NCI-H526 treated with DMSO at 0.1 percent for 48 hours (cell line): Measurements from ENCODE around the gene TTC29.
A peak's percentile ranks its signal among the peaks of the same experiment; 100 is the strongest.

Experiments used
- DNase-seq: peaks from one replicate; lab custom pipeline; 2025; lab: John Stamatoyannopoulos, UW

The TTC29 gene

DNA sequence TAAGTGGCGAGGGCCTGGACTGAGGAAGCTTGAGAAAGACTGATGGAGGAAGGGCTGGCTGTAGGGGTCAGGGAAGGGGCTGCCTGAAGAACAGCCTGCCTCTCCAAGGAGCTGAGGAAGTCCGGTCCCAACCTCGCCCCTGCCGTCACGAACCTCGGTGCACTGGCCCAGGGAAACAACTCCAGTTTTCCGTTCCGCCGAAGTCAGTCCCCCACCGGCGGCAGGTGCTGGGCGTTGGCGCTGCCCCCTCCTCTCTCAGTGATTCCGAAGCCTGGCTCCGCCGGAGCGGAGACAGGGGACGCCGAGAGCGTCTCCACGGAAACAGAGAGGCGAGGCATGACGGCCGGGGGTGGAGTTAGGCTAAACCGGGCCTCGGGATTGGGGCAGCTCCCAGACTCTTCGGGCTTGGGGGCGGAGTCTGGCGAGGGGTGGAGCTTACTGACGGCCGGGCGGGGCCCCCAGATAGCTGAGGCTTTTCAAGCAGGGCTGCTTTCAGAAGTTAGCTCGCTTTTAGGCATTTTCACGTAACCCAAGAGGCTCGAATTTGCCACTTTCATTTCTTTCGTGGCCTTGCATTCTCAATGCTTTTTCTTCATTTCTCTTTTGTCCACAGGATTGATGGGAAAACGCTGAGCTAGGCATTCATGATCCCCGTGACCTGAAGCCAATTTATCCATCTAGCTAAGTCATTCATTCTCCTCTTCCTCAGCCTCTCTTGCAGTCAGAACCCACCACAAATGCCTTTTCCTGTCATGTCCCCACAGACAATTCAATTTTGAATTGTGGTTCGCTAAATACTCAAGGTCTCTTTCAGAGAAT, at the start of gene TTC29:
Gene TTC29, minus strand, starts transcription at position 309 of the 819 bp plus-strand sequence. CDS start 5,969 bp downstream, outside the sequence.
- peak; percentile 67 for DNase-seq

- no peak for DNase-seq
Measured at GRCh38 chr4:146981651-146982050, 36.0 kb upstream of the TTC29 start.

DNA sequence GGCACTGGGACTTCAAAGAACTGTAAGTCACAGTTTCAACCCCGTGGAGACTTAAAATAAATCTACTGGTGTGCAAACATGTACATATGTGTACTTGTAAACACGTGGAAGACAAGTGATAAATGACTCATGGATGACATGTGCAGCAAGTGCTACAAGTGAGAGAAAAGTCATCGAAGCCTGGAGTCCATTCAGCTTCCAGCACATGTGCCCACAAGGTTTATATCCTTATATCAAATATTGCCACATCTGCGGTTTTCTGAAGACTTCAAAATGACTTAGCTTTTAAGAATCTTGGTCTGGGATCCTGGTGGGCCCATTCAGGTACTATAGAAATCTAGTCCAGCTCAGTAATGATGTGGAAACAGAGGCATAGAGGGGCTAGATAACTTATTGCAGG, 33.0 kb upstream of the TTC29 start:
- DNase-seq, result no peak

DNA sequence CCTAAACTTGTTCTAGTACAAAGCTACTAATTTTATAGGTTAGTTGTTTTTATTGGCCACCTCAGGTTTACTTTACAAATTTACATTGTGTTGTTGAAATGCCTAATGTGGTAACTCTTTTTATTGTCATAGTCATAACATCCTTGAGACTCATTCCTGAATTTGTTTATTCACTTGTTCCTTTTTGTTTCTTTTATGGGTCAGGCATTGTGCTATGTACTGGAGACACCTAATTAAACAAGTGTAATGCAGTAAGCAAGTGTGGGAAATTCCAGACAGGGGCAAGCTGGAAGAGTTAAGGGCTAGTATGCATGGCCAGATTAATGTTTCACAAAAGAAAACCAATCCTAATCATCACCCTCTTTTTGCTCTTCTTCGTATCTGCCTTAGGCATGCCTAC, 30.5 kb upstream of the TTC29 start:
- DNase-seq, result no peak

- DNase-seq, result peak; percentile 5
Measured at GRCh38 chr4:146975527-146975926, 29.9 kb upstream of the TTC29 start.

DNA sequence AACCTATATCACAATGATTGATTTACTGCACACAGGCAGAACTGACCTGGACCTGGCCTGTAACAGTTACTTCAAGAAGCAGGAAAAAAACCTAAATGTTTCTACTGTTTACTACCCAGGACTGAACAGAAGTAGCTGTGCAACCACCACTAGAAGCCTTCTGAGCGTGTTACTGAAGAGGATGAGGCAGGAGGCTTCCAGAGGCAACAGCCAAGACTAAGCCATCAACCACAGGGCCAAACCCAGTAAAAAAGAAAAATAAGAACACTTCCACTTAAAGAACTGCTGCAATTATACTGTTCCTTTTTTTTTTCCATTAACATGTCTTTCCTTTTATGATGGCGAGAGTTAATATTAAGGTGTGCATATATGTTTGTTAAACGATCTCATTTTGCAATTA, 29.4 kb upstream of the TTC29 start:
- DNase-seq, result no peak

DNA sequence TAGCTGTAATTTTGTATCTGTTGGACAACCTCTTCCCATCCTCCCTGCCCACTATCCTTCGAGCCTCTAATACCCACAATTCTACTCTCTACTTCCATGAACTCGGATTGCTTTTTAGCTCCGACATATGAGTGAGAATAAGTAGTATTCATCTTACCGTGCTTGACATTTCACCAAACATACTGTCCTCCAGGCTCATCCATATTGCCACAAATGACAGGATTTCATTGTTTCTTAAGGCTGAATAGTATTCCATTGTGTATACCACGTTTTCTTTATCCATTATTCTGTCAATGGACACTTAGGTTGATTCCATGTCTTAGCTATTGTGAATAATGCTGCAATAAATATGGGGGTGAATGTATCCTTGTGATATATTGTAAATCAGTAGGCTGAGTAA, 26.4 kb upstream of the TTC29 start:
- no peak for DNase-seq

- DNase-seq, result no peak
Measured at GRCh38 chr4:146969126-146969525, 23.5 kb upstream of the TTC29 start.

- no peak for DNase-seq
Measured at GRCh38 chr4:146960634-146961033, 15.0 kb upstream of the TTC29 start.

DNA sequence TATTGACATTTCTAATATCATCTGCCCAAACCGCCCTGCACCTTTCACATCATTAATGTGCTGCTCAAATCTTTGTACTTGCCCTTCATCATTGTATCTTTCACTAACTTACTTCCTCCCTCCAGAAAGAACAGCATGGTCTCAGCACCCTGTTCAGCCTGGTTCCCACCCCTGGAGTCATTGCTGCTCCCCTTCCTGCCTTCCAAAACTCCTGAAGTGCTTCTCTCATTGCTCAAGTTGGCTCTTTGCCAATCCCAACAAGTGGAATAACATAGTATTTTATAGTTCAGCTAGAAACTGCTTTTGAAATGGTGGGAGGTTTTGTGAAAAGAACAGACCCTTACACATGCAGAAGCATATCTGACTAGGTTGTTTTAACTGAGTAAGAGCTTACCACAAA, 14.0 kb upstream of the TTC29 start:
- no peak for DNase-seq

DNA sequence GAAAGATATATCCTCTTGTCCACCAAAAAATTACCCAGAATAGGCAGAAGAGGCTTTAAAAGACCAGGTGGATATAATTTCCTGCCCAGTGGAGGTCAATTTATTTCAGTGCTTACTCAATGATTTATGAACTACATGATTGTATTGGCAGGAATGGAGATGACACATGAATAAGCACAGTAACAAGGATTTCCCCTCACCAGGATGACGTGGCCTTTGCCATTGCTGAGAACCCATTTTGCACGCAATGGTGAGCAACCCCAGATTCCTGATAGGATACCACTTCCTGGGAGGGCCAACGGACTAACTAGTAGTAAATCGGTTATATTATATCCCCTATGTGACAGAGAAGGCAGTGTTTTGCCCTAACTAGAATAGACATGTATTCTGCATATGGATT, 11.6 kb upstream of the TTC29 start:
- DNase-seq, result no peak

GRCh38 chr4:146952896-146953295, 7.2 kb upstream of the TTC29 start:
- no peak for DNase-seq

GRCh38 chr4:146949559-146949958, 3.9 kb upstream of the TTC29 start:
- DNase-seq, result no peak

DNA sequence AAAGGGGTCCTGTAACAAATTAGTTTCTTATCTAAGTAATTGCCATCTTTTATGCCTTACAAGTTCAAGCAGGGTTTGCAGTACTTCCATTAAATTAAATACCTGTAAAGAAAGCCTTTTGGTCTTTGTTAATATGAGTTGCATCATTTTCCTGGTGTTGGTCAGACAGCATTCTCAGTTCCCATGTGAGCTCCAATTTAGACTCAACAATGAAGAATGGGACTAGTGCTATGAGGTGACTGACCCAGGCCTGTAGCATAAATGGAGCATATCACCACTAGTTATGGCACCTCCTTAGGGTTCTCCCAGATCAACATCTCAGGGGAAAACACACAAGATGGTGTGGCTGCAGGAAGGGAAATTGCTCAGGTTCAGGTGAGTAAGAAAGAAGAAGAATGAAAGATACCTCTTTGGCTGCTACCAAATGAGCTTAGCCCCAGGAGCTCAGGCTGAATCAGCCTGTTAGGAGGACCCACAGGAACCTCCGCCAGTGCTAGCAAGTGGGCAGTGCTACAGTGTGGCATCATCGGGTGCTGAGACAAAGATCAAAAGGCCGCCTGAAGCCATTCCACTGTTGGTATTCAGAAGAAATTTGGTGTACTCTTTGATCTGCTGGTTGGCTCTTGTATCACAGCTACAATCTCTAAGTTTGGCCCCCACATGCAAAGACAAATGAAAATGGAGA, 1.8 kb downstream of the TTC29 start:
- DNase-seq, result no peak

DNA sequence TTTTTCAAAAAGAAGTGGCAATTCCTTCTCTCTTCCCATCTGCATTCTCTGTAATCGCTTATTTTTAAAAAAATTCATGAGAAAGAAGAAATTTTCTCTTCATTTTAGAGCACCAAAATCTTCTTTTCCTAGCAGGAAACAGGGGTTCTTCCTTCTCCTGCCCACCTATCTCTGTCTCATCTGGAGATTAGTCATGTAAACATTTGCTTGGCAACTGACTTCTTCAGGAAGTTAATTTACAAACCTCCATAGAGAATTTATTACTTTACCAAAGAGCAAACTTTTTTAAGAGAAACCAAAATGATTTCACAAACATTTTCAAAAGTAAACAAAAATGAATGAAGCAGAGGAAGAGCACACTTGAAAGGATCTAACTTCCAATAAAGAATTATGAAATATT, 13.5 kb downstream of the TTC29 start:
- DNase-seq, result no peak

GRCh38 chr4:146930673-146931072, 15.0 kb downstream of the TTC29 start:
- no peak for DNase-seq

- no peak for DNase-seq
Measured at GRCh38 chr4:146927695-146928094, 18.0 kb downstream of the TTC29 start.

DNA sequence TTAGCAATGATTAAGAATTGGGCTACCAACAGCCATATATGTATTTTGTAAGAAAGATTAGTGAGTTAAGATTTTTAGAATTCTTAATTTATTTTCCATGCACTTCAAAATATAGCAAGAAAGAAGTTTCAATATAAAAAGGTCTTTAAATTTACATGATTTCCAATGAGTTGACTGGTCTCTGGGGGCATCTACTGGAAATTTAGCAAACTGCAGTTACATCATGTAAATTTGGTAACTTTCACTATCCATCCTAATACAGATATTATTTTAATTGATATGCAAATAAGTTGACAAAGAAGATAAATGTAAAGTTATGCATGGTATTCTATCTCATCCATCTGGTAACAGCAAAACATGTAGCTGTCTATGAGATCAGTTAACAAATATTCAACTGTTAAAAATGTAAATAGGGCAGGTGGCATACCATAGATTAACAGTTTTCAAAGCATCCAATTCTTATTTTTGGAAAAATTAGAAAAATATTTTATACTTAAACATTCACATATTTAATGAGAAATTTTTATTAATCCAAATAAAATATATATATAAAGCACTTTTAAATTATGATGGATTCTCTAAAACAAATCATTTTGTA, 29.1 kb downstream of the TTC29 start:
- DNase-seq, result peak; percentile 24

DNA sequence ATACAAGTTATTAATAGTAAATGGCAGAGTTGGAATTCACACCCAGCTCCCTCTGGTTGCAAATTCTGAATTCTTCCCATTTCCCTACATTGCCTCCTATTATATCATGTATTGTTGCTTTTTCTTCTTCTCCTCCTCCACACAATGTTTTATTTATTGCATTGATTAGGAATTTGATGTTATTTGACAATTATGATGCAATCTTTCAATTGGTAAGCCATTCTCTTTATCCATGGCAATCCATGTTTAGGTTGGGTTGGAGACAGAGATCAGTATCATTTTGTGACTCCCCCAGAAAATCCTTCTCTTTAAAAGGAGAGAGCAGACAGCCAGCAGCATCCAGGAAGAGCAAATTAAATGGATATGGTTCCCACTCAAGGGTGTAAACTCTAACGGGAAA, 30.5 kb downstream of the TTC29 start:
- DNase-seq, result no peak

DNA sequence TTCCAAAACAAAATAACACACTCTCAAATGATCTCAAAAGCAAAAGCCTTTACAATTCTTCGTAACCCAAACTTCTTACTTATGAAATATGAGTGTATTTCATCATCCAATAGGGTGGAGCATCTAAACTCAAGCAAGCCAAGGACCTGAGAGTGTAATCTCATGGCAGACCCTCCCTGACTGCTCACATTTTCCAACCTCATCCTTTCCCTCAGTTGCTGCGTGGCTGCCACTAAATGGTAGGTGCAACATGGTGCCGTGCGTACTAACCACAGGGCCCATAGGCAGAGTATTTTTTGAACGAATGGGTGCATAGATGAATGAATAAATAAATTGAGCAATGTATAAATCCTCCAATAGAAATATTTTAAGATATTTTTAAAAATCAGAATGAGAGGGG, 45.4 kb downstream of the TTC29 start:
- no peak for DNase-seq

- DNase-seq, result no peak
Measured at GRCh38 chr4:146890301-146890700, 55.4 kb downstream of the TTC29 start.

GRCh38 chr4:146883070-146883469, 62.6 kb downstream of the TTC29 start:
- no peak for DNase-seq

- DNase-seq, result no peak
Measured at GRCh38 chr4:146857298-146857697, 88.4 kb downstream of the TTC29 start.
